Gastrocnemius medialis (tissue), 4 donors: ENCODE data around the gene PRKCZ. TPM values are rescaled to one million over a fixed set of nuclear protein-coding genes. Genes with fewer than 3 reads are reported as not detected.

Experiments
- ATAC-seq, 2 donors: fragments of 150-250 bp; one replicate each; pipeline ENCODE4 v1.9.1; 2016
- DNase-seq, 2 donors: peaks; one replicate each; pipeline ENCODE4 v3.0.0-alpha.2; 2019
- H3K27ac ChIP-seq, 4 donors: fragments of 200-600 bp; sonication (generic); 1 replicate in 1 of 4; 2 replicates in 3 of 4; pipeline ENCODE4 v1.5.1; 2016 to 2018; ENCODE audit warnings: mild to moderate bottlenecking in 2 of 4, moderate library complexity in 1 of 4
- H3K27me3 ChIP-seq, 3 donors: fragments of 200-600 bp; sonication (generic) in 2 of 3; 1 replicate in 1 of 3; 2 replicates in 2 of 3; pipeline versions ENCODE4 v1.5.1 to v1.6.0; 2016 to 2019; ENCODE audit warnings: mild to moderate bottlenecking in 1 of 3, moderate library complexity in 1 of 3
- H3K36me3 ChIP-seq, 2 donors: fragments of 200-600 bp; sonication (generic) in 1 of 2; one replicate each; pipeline ENCODE4 v1.5.1; 2017 to 2018
- H3K4me1 ChIP-seq, 2 donors: fragments of 200-600 bp; sonication (generic) in 1 of 2; one replicate each; pipeline ENCODE4 v1.5.1; 2016 to 2017; ENCODE audit warnings: mild to moderate bottlenecking in 2 of 2
- H3K4me3 ChIP-seq, 4 donors: fragments of 200-600 bp; sonication (generic) in 3 of 4; 1 replicate in 1 of 4; 2 replicates in 3 of 4; pipeline ENCODE4 v1.5.1; 2016 to 2019; ENCODE audit warnings: mild to moderate bottlenecking in 2 of 4
- H3K9me3 ChIP-seq, 3 donors: fragments of 200-600 bp; sonication (generic) in 2 of 3; 1 replicate in 1 of 3; 2 replicates in 2 of 3; pipeline ENCODE4 v1.5.1; 2016 to 2019
- POLR2A ChIP-seq, 2 donors: fragments of 450-650 bp; IDR thresholded peaks; one replicate each; pipeline ENCODE4 v1.6.1; 2017; ENCODE audit warnings: antibody characterized with exemption in 2 of 2, mild to moderate bottlenecking in 2 of 2, moderate library complexity in 2 of 2
- in situ Hi-C, 4 donors: fragments of 200-750 bp; cut with MboI; loops; one replicate each; pipeline versions ENCODE4 v1.15.0 to v1.8.0; 2017; ENCODE audit warnings: low sequenced_read_pairs in 4 of 4
- intact Hi-C: fragments of 100-400 bp; cut with DNase I; formaldehyde crosslinking; loops from one replicate; pipeline ENCODE4 v1.15.1; 2023; ENCODE audit warnings: low total_unique reads
- total RNA-seq, 4 donors: library from RNA; depleted of rRNA; stranded (reverse); fragments of >200 nt; gene quantifications; one replicate each; pipeline versions ENCODE4 v1.1.0 to v1.2.3, GENCODE V29; 2016
- TF ChIP-seq, protein P1 (sequence below), 5 experiments: fragments of 450-650 bp in 3 of 5; fragments of 200-600 bp in 2 of 5; sonication (generic) in 2 of 5; IDR thresholded peaks in 4 of 5; conservative IDR thresholded peaks in 1 of 5; 1 replicate in 4 of 5; 2 replicates in 1 of 5; pipeline ENCODE4 v1.5.1; 2016 to 2019; ENCODE audit warnings: antibody characterized with exemption in 5 of 5, mild to moderate bottlenecking in 3 of 5, moderate library complexity in 3 of 5

Gene PRKCZ
- total RNA-seq, 4 donors from 2014 or later: 0.16 to 0.87 TPM; not detected in 2

DNA sequence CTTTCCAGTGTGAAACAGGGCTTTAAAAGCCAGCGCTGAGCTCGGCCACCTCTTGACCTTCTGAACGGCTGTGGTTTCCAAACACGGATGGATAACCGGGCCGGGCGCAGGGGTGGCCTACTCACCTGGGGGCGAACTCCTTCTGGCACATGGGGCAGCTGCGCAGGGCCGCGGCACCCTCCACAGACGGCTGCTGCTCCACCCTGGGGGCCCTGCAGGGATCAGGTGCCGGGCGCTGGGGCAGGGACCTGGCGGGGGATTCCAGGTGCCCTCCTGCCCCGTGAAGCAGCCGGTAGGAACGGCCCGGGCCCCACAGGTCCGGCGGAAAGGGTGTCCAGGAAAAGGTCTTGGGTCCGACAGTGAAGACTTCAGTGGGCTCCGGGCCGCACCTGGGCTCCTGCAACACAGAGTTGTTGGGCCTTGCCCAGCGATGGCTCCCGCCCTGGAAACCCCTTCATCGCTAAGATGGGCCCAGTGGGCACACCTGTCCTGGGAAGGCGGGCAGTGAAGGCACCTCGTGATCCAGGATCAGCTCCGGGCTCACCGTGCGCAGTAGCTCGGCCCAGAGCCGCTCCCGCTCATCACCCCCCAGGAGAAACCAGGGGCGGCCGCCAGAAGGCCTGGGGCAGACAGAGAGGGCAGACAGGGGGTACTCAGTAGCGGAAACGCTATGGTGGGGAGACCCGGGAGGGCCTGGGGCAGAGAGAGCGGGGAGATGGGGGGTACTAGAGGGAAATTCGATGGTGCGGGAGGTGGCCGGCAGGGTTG is 143.5 kb downstream of the PRKCZ start:
- TF ChIP-seq, protein P1, sequence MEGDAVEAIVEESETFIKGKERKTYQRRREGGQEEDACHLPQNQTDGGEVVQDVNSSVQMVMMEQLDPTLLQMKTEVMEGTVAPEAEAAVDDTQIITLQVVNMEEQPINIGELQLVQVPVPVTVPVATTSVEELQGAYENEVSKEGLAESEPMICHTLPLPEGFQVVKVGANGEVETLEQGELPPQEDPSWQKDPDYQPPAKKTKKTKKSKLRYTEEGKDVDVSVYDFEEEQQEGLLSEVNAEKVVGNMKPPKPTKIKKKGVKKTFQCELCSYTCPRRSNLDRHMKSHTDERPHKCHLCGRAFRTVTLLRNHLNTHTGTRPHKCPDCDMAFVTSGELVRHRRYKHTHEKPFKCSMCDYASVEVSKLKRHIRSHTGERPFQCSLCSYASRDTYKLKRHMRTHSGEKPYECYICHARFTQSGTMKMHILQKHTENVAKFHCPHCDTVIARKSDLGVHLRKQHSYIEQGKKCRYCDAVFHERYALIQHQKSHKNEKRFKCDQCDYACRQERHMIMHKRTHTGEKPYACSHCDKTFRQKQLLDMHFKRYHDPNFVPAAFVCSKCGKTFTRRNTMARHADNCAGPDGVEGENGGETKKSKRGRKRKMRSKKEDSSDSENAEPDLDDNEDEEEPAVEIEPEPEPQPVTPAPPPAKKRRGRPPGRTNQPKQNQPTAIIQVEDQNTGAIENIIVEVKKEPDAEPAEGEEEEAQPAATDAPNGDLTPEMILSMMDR (IDR thresholded peaks at IDR 0.05 in 4 of 5, conservative IDR thresholded peaks at IDR 0.05 in 1 of 5): no peak
- TF ChIP-seq POLR2A (IDR thresholded peaks at IDR 0.05): no peak
- no peaks in the 10 kb centered on the region for H3K9me3 ChIP-seq
- no peaks in the 10 kb centered on the region for H3K36me3 ChIP-seq
- in situ Hi-C loops: loop anchor here in 3 of 4 donors (10.0 to 25.0 kb wide), 3 partner anchors 191 to 394 kb away; partner anchors contain the start of genes PRXL2B (in 2 of the 3), MORN1 (in 1 of the 3) and RER1 (in 1 of the 3)
- no peak for DNase-seq
- intact Hi-C loops: loop anchor here (10.0 kb wide), 1 partner anchor 279 kb away; the partner anchor contains the start of genes CALML6 and TMEM52
- peak overlapping the region; percentile 97 to 100 (median 98) for H3K27ac ChIP-seq
- peaks cover 28 to 51% of the 10 kb centered on the region in 2 donors for H3K4me1 ChIP-seq
- peak overlapping the region; percentile 21 to 80 (median 67) for H3K4me3 ChIP-seq
- H3K27me3 ChIP-seq: no peaks in the 10 kb centered on the region
- no peak for ATAC-seq

DNA sequence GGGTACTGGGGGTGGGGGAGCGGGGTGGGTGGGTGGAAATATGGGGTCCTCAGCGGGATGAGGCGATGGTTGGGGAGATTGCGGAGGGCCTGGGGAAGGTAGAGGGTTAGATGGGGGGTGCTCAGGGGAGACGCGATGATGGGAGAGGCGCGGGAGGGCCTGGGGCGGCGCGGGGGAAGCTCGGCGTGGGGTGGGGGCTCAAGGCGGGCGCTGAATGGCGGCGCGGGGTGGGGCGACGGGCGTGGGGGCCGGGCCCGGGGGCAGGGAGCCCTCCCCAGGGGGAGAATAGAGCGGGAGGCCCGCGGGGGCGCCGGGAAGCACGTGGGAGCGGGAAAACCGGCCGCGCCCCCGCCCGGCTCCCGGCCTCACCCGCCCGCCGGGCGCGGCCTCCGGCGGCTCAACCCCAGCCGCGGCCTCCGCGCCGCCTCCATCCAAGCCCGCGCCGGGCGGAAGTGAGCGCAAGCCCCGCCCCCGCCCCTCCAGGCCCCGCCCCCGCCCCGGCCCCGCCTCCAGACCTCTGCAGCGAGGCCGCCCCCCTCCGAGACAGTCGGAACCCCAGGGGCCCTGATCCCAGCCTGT is 144.2 kb downstream of the PRKCZ start, which contains the start of gene FAAP20:
Gene FAAP20, minus strand, starts transcription at position 454 of the 579 bp plus-strand sequence. Its CDS starts 23 bp downstream, at position 431.
- H3K4me1 ChIP-seq: peaks cover 32 to 55% of the 10 kb centered on the region in 2 donors
- in situ Hi-C loops: loop anchor here in 3 of 4 donors (10.0 to 25.0 kb wide), 3 partner anchors 190 to 393 kb away; partner anchors contain the start of genes PRXL2B (in 2 of the 3), MORN1 (in 1 of the 3) and RER1 (in 1 of the 3)
- intact Hi-C loops: loop anchor here (10.0 kb wide), 1 partner anchor 280 kb away; the partner anchor contains the start of genes CALML6 and TMEM52
- peak within 1 kb of the TSS; percentile 97 to 100 (median 98) for H3K27ac ChIP-seq
- ATAC-seq (peak; percentile 50 to 53), DNase-seq (peak in 1 of 2 donors; percentile 38)
- H3K27me3 ChIP-seq: no peaks in the 10 kb centered on the region
- H3K9me3 ChIP-seq: no peaks in the 10 kb centered on the region
- no peaks in the 10 kb centered on the region for H3K36me3 ChIP-seq
- TF ChIP-seq POLR2A (IDR thresholded peaks at IDR 0.05): peak; percentile 62 to 68
- TF ChIP-seq, protein P1 (IDR thresholded peaks at IDR 0.05 in 4 of 5, conservative IDR thresholded peaks at IDR 0.05 in 1 of 5): no peak
- peak within 1 kb of the TSS; percentile 58 to 98 (median 78) for H3K4me3 ChIP-seq

DNA sequence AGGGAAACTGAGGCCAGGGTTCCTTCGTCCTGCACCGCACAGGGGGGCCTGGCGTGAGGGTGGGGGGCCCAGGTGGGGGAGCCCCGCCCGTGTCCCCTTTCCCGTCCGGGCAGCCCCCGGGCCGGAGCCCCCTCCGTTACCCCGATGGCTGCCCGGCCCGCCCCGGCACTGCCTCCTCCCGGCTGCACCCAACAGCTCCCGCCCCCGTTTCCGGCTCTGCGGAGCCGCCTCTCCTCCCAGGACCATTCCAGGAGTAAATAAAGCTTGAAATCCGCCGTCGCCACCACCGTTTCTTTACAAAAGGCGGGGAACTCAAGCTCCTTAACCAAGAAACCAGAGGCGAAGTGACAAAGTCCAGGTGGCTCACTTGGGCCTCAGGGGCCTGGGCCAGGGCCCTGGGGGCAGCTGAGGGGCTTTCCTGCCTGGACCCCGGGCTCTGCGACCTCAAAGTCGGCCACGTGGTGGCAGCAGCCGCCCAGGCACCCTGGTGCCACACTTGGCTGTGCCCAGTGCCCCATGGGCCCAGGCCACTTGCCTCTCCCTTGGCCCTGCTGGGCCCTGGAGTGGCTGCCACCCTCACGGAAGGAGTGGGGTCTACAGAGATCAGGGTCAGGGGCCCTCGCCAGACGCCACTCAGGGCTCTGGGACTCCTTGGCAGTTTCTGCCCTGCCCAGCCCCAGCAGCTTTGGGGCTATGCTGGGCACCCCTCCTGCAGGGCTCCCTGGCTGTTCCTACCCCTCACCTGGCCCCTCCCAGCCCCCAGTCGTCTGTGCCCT is 144.9 kb downstream of the PRKCZ start:
- in situ Hi-C loops: loop anchor here (5.0 to 25.0 kb wide), 5 partner anchors 190 to 392 kb away; partner anchors contain the start of genes MORN1 (in 2 of the 4), PRXL2B (in 2 of the 4) and RER1 (in 2 of the 4)

More for the DNA sequence above, 144.9 kb downstream of the PRKCZ start:
- Histone ChIP-seq H3K27ac (peak overlapping the region; percentile 97 to 100 (median 98)), H3K9me3 (no peaks in the 10 kb centered on the region), H3K27me3 (no peaks in the 10 kb centered on the region), H3K4me3 (peak overlapping the region; percentile 58 to 98 (median 78)), H3K4me1 (peaks cover 39 to 62% of the 10 kb centered on the region in 2 donors), H3K36me3 (no peaks in the 10 kb centered on the region)
- intact Hi-C loops: loop anchor here (1.0 to 10.0 kb wide), 5 partner anchors 120 to 392 kb away; partner anchors contain the start of genes CALML6, PRXL2B and TMEM52
- TF ChIP-seq, protein P1 (IDR thresholded peaks at IDR 0.05 in 4 of 5, conservative IDR thresholded peaks at IDR 0.05 in 1 of 5): peak; percentile 93 to 99 (median 98)
- TF ChIP-seq POLR2A (IDR thresholded peaks at IDR 0.05): peak in 1 of 2 donors; percentile 26
- ATAC-seq (peak; percentile 70 to 76), DNase-seq (peak; percentile 77 to 83)
